Naive thymus-derived CD4-positive, alpha-beta T cell (primary cell): Measurements from ENCODE around the gene SYCE3. TPM values are rescaled to one million over a fixed set of nuclear protein-coding genes. Genes with fewer than 3 reads are reported as not detected.

Experiments used
- ATAC-seq: fragments of 150-1000 bp; cut with Tn5 transposase; 2 replicates; pipeline ENCODE4 v1.10.0; 2021; ENCODE audit warnings: mild to moderate bottlenecking, moderate library complexity
- CTCF ChIA-PET: fragments of 350-600 bp; sonication (Branson Sonifier 250); formaldehyde crosslinking; loops from one replicate; lab custom pipeline; 2021; ENCODE audit warnings: antibody characterized with exemption; lab: Charles Lee
- POLR2A ChIA-PET: fragments of 350-600 bp; sonication (Branson Sonifier 250); formaldehyde crosslinking; loops from one replicate; lab custom pipeline; 2021; ENCODE audit warnings: antibody characterized with exemption, inconsistent platforms; lab: Charles Lee
- DNase-seq, 9 donors: peaks; one replicate each; pipeline versions ENCODE4 v3.0.0 to v3.0.0-alpha.2; 2020 to 2022; ENCODE audit warnings: mixed read lengths in 1 of 9
- H3K27ac ChIP-seq: one replicate; pipeline ENCODE4 v1.7.0; 2013; ENCODE audit warnings: mild to moderate bottlenecking, low read depth, low read length, moderate library complexity
- H3K27me3 ChIP-seq, 2 donors: one replicate each; pipeline ENCODE4 v1.7.0; 2013; ENCODE audit warnings: low read length in 2 of 2, mild to moderate bottlenecking in 2 of 2, moderate library complexity in 2 of 2; ENCODE audit not compliant: control insufficient read depth in 2 of 2, insufficient read depth in 2 of 2
- H3K36me3 ChIP-seq, 3 experiments: 1 replicate in 2 of 3; 2 replicates in 1 of 3; pipeline ENCODE4 v1.7.0; 2013; ENCODE audit warnings: low read length in 3 of 3, mild to moderate bottlenecking in 3 of 3, moderate library complexity in 1 of 3; ENCODE audit not compliant: insufficient read depth in 3 of 3, control insufficient read depth in 2 of 3
- H3K4me1 ChIP-seq, 2 donors: one replicate each; pipeline ENCODE4 v1.7.0; 2013; ENCODE audit warnings: low read length in 2 of 2, mild to moderate bottlenecking in 2 of 2, moderate library complexity in 1 of 2; ENCODE audit not compliant: control insufficient read depth in 2 of 2, insufficient read depth in 2 of 2
- H3K4me3 ChIP-seq: 2 replicates; pipeline ENCODE4 v1.7.0; 2013; ENCODE audit warnings: mild to moderate bottlenecking, low read length
- H3K9me3 ChIP-seq, 3 experiments: 1 replicate in 2 of 3; 2 replicates in 1 of 3; pipeline ENCODE4 v1.7.0; 2013; ENCODE audit warnings: low read length in 3 of 3; ENCODE audit not compliant: control insufficient read depth in 2 of 3
- H3K27ac Mint-ChIP-seq, 9 donors: one replicate each; pipeline ENCODE4 v1.8.0; 2020 to 2022; ENCODE audit warnings: mixed read lengths in 9 of 9, mild to moderate bottlenecking in 8 of 9, moderate library complexity in 5 of 9, inconsistent platforms in 2 of 9
- H3K27me3 Mint-ChIP-seq, 5 donors: one replicate each; pipeline ENCODE4 v1.8.0; 2021 to 2022; ENCODE audit warnings: mixed read lengths in 5 of 5, mild to moderate bottlenecking in 1 of 5
- H3K36me3 Mint-ChIP-seq, 5 donors: one replicate each; pipeline ENCODE4 v1.8.0; 2020 to 2022; ENCODE audit warnings: mixed read lengths in 5 of 5, mild to moderate bottlenecking in 3 of 5, inconsistent platforms in 1 of 5
- H3K4me1 Mint-ChIP-seq, 7 donors: one replicate each; pipeline ENCODE4 v1.8.0; 2020 to 2022; ENCODE audit warnings: mixed read lengths in 7 of 7, mild to moderate bottlenecking in 3 of 7, inconsistent platforms in 1 of 7
- H3K4me3 Mint-ChIP-seq, 10 donors: one replicate each; pipeline ENCODE4 v1.8.0; 2020 to 2022; ENCODE audit warnings: mild to moderate bottlenecking in 10 of 10, mixed read lengths in 10 of 10, moderate library complexity in 6 of 10, inconsistent platforms in 2 of 10
- H3K9me3 Mint-ChIP-seq, 11 donors: one replicate each; pipeline ENCODE4 v1.8.0; 2020 to 2022; ENCODE audit warnings: mixed read lengths in 11 of 11, mild to moderate bottlenecking in 4 of 11, inconsistent platforms in 1 of 11, moderate library complexity in 1 of 11
- intact Hi-C, 2 donors: fragments of 100-400 bp; cut with micrococcal nuclease; formaldehyde crosslinking; loops; one replicate each; pipeline ENCODE4 v1.15.1; 2023
- polyA plus RNA-seq, 2 donors: library from polyadenylated mRNA; unstranded; fragments of 300-500 nt; fragmentation: Illumina TruSeq; gene quantifications; one replicate each; pipeline ENCODE4 v1.2.3, GENCODE V29; 2021
- total RNA-seq, 6 experiments: library from RNA in 5 of 6; stranded (reverse) in 5 of 6; gene quantifications; 1 replicate in 5 of 6; 2 replicates in 1 of 6; pipeline ENCODE4 v1.2.3 and lab custom pipeline; 2021 to 2026

SYCE3 gene
- total and polyA plus RNA-seq, 7 experiments from 2014 or later, result not detected

DNA sequence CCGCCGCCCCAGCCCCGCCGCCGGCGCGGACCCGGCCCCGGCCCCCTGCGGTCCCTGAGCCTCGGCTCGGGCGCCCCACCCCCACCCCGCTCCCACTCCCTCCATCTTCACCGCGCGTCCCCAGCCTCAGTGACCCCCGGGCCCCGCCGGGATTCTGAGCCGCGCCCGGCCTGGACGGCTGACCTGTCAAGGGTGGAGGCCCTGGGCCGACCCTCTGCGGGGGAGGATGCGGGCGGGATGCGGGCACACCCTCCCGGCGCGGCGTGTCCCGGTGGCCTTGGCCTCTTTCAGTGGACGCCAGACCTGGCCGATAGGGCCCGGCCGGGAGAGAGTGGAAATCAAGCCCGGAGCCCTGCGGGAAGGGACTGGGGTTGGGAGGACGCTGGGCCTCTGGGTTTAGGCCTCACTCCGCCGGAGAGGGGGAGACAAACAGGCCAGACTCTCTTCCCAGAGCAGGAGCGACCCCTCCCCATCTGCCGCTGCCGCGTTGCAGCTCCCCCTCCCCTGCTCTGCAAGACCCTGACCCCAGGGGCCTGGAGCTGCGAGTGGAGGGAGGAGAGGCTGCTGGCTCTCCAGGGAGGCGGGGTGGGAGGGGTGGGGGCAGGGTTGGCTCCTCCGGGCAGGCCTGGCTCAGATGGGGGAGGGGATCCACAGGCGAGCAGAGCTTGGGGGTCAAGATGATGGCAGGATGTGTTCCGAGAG lies 38.4 kb upstream of the SYCE3 start:
- intact Hi-C loops, result loop anchor here in 1 of 2 donors (1.0 kb wide), 2 partner anchors 18 to 39 kb away; partner anchors contain the start of gene SYCE3
- no peak for ATAC-seq
- Mint-ChIP-seq H3K4me1 (peaks cover 6 to 18% (median 12%) of the 10 kb centered on the region in 7 donors), H3K27ac (peak overlapping the region in 1 of 9 donors; percentile 67), H3K4me3 (peak overlapping the region in 9 of 10 donors; percentile 63 to 89 (median 78)), H3K36me3 (peaks cover 4 to 24% (median 14%) of the 10 kb centered on the region in 5 donors), H3K27me3 (peaks cover 27 to 59% (median 29%) of the 10 kb centered on the region in 5 donors), H3K9me3 (peaks cover 0 to 6% (median 0%) of the 10 kb centered on the region in 11 donors)
- Histone ChIP-seq H3K4me3 (no peak overlapping the region), H3K27me3 (peaks cover 5 to 6% of the 10 kb centered on the region in 2 donors), H3K4me1 (peaks cover 0 to 4% of the 10 kb centered on the region in 2 donors), H3K27ac (no peak overlapping the region), H3K9me3 (no peaks in the 10 kb centered on the region), H3K36me3 (no peaks in the 10 kb centered on the region)
- no peak for DNase-seq
- POLR2A ChIA-PET, result interaction anchor here (1.1 kb wide), 1 partner anchor 35 kb away, joined by 3 read pairs; no protein-coding TSS in a partner anchor
- CTCF ChIA-PET, result no interaction called here

DNA sequence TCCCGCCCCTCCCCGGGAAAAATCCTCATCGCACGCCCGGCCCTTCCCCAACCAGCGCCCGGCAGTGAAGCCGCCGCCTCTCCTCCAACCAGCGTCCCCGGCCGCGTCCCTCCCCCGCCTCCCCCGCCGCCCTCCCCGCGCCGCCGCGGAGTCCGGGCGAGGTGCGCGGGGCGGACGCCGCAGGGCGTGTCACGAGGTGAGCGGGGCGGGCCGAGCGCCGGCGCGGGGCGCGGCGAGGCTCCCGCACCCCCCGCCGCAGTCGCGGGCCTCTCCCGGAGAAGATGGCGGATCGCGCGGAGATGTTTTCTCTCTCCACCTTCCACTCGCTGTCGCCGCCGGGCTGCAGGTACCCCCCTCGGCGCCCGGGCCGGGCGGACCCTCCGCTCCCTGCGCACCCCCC lies 37.8 kb upstream of the SYCE3 start, which contains the start of gene MAPK8IP2:
Gene MAPK8IP2 (plus strand): TSS at position 256 of the 400 bp plus-strand sequence. CDS start 26 bp downstream, at position 282.
- H3K4me3 ChIP-seq, result no peak within 1 kb of the TSS
- DNase-seq, result no peak
- H3K4me1 ChIP-seq, result peaks cover 0 to 4% of the 10 kb centered on the region in 2 donors
- H3K27ac ChIP-seq, result no peak within 1 kb of the TSS
- ATAC-seq, result peak; percentile 41
- peaks cover 0 to 6% (median 0%) of the 10 kb centered on the region in 11 donors for H3K9me3 Mint-ChIP-seq
- H3K4me1 Mint-ChIP-seq, result peaks cover 6 to 18% (median 12%) of the 10 kb centered on the region in 7 donors
- peak within 1 kb of the TSS in 1 of 9 donors; percentile 67 for H3K27ac Mint-ChIP-seq
- ChIA-PET POLR2A (interaction anchor here (1.0 kb wide), 1 partner anchor 19 kb away, joined by 3 read pairs; no protein-coding TSS in a partner anchor), CTCF (no interaction called here)
- peaks cover 23 to 56% (median 28%) of the 10 kb centered on the region in 5 donors for H3K27me3 Mint-ChIP-seq
- peaks cover 5 to 6% of the 10 kb centered on the region in 2 donors for H3K27me3 ChIP-seq
- H3K36me3 Mint-ChIP-seq, result peaks cover 4 to 24% (median 14%) of the 10 kb centered on the region in 5 donors
- intact Hi-C loops, result loop anchor here in 1 of 2 donors (1.0 kb wide), 2 partner anchors 17 to 38 kb away; partner anchors contain the start of gene SYCE3
- no peaks in the 10 kb centered on the region for H3K36me3 ChIP-seq
- no peaks in the 10 kb centered on the region for H3K9me3 ChIP-seq
- peak within 1 kb of the TSS; percentile 63 to 89 (median 78) for H3K4me3 Mint-ChIP-seq

DNA sequence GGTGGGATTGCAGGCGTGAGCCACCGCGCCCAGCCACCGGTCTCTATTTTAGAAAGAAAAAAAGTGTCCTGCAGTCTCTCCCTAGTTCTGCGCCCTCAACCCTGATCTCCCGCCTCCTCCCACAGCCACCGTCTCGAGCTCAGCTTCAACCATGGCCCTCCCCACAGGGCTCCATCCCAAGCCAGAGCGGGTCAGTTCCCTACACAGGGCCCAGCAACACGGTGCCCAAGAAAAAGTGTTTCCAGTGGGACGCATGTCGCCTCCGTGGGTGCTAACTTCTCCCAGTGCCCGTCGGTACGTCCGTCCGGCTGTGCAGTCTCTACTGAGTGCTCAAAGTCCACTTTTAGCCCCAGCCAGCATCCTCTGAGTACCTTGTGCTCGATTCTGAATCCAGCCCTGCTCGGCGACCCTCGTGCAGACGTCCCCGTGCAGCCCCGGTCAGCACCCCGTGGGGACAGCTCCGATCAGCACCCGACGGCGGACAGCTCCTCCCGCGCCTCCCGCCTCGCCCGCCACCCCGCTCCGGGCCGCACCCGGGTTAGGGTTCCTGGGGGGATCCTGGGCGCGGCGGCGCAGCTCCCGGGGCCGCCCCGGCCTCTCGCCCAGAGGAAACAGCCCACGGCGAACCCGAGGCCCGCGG lies 37.2 kb upstream of the SYCE3 start:
- intact Hi-C loops, result loop anchor here in 1 of 2 donors (1.0 kb wide), 2 partner anchors 17 to 38 kb away; partner anchors contain the start of gene SYCE3
- ChIA-PET POLR2A (interaction anchor here (1.0 kb wide), 2 partner anchors 18 to 20 kb away, joined by 3 read pairs; no protein-coding TSS in a partner anchor), CTCF (no interaction called here)
- no peak overlapping the region for H3K4me3 ChIP-seq
- no peaks in the 10 kb centered on the region for H3K9me3 ChIP-seq
- no peaks in the 10 kb centered on the region for H3K36me3 ChIP-seq
- Mint-ChIP-seq H3K9me3 (peaks cover 0 to 6% (median 0%) of the 10 kb centered on the region in 11 donors), H3K27me3 (peaks cover 19 to 51% (median 28%) of the 10 kb centered on the region in 5 donors), H3K4me1 (peaks cover 6 to 18% (median 12%) of the 10 kb centered on the region in 7 donors), H3K36me3 (peaks cover 4 to 24% (median 14%) of the 10 kb centered on the region in 5 donors), H3K4me3 (peak overlapping the region; percentile 19 to 79 (median 54)), H3K27ac (no peak overlapping the region)
- no peak overlapping the region for H3K27ac ChIP-seq
- DNase-seq, result peak; percentile 43 to 81 (median 66)
- H3K4me1 ChIP-seq, result peaks cover 0 to 4% of the 10 kb centered on the region in 2 donors
- peak; percentile 89 for ATAC-seq
- H3K27me3 ChIP-seq, result peaks cover 5 to 6% of the 10 kb centered on the region in 2 donors

DNA sequence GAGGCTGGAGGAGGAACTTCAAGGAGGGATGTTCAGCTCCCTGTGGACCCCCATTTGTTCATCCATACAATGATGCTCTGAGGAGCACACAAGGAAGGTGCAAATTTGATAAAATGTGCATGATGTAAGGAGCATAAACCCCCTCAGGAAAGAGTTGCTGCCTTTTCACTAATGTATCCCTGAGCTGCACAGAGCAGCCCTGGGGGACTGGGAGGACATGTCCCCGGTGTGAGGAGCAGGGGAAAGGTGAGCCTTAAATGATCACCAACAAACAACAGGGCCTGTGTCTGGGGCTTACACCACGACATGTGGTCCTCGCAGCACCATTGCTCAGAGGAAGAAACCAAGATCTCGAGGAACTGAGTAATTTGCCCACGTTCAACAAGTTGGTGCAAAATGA lies 34.4 kb upstream of the SYCE3 start:
- Mint-ChIP-seq H3K27ac (no peak overlapping the region), H3K4me3 (peak overlapping the region in 1 of 10 donors; percentile 19), H3K4me1 (peaks cover 4 to 12% (median 6%) of the 10 kb centered on the region in 7 donors), H3K9me3 (peaks cover 0 to 3% (median 0%) of the 10 kb centered on the region in 11 donors), H3K36me3 (peaks cover 4 to 25% (median 14%) of the 10 kb centered on the region in 5 donors), H3K27me3 (peaks cover 7 to 40% (median 15%) of the 10 kb centered on the region in 5 donors)
- Histone ChIP-seq H3K27ac (no peak overlapping the region), H3K4me3 (no peak overlapping the region), H3K36me3 (no peaks in the 10 kb centered on the region), H3K9me3 (no peaks in the 10 kb centered on the region), H3K27me3 (peaks cover 3 to 5% of the 10 kb centered on the region in 2 donors), H3K4me1 (peaks cover 0 to 4% of the 10 kb centered on the region in 2 donors)
- intact Hi-C loops, result no loop called here
- POLR2A ChIA-PET, result no interaction called here
- CTCF ChIA-PET, result no interaction called here
- ATAC-seq, result no peak
- DNase-seq, result no peak

DNA sequence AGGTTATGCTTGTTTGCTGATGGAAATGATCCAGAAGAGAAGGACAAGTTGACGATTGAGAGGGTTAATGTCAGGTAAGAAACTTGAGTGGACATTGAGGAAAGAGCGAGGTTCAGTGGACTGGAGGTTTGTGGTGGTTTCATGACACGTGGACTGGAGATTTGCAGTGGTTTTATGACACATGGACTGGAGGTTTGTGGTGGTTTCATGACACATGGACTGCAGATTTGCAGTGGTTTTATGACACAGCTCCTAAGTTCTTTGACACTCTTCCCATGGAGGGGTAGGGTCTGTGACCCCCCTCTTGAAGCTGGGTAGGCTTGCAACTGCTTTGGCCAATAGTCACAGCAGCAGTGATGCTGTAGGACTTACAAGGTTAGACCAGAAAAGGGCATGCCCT lies 32.5 kb upstream of the SYCE3 start:
- Histone ChIP-seq H3K27me3 (peaks cover 3 to 5% of the 10 kb centered on the region in 2 donors), H3K27ac (no peak overlapping the region), H3K9me3 (no peaks in the 10 kb centered on the region), H3K36me3 (no peaks in the 10 kb centered on the region), H3K4me3 (no peak overlapping the region), H3K4me1 (peaks cover 0 to 4% of the 10 kb centered on the region in 2 donors)
- POLR2A ChIA-PET, result interaction anchor here (1.0 kb wide), 1 partner anchor 12 kb away, joined by 3 read pairs; no protein-coding TSS in a partner anchor
- Mint-ChIP-seq H3K27me3 (peaks cover 0 to 39% (median 6%) of the 10 kb centered on the region in 5 donors), H3K9me3 (peaks cover 0 to 3% (median 0%) of the 10 kb centered on the region in 11 donors), H3K27ac (no peak overlapping the region), H3K4me1 (peaks cover 0 to 5% (median 3%) of the 10 kb centered on the region in 7 donors), H3K36me3 (peaks cover 1 to 33% (median 14%) of the 10 kb centered on the region in 5 donors), H3K4me3 (no peak overlapping the region)
- ATAC-seq, result no peak
- CTCF ChIA-PET, result no interaction called here
- intact Hi-C loops, result no loop called here
- DNase-seq, result no peak

DNA sequence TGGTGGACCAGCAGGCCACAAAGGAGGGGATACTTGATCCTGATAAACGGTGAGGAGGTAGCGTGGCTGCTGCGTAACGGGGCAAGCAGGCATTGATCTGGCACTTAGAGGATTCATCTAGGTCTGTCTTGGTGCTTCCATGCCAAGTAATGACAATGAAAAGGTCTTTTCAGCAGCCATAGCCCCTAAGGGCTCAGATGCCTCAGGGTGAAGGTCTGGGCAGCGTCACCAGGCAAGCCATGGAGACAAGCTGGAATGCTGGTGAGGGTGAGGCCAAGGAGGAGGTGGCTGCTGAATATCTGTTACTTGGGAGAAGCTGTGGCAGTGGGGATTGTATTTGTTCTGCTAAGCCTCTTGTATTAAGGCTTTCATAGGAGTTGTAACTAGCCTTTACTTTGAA lies 24.7 kb upstream of the SYCE3 start:
- intact Hi-C loops, result loop anchor here in 1 of 2 donors (10.0 kb wide), 1 partner anchor 313 kb away; the partner anchor contains the start of gene MAPK11
- Histone ChIP-seq H3K9me3 (no peaks in the 10 kb centered on the region), H3K27ac (no peak overlapping the region), H3K27me3 (no peaks in the 10 kb centered on the region), H3K36me3 (peaks cover 0 to 2% (median 0%) of the 10 kb centered on the region in 3 experiments), H3K4me1 (peaks cover 7 to 8% of the 10 kb centered on the region in 2 donors), H3K4me3 (no peak overlapping the region)
- Mint-ChIP-seq H3K36me3 (peaks cover 0 to 12% (median 2%) of the 10 kb centered on the region in 5 donors), H3K27ac (no peak overlapping the region), H3K9me3 (peaks cover 0 to 3% (median 0%) of the 10 kb centered on the region in 11 donors), H3K4me1 (peaks cover 0 to 16% (median 8%) of the 10 kb centered on the region in 7 donors), H3K27me3 (peaks cover 0 to 20% (median 0%) of the 10 kb centered on the region in 5 donors), H3K4me3 (no peak overlapping the region)
- ATAC-seq (no peak), DNase-seq (no peak)
- POLR2A ChIA-PET, result interaction anchor here (1.1 to 1.9 kb wide), 3 partner anchors 24 to 62 kb away, joined by 3 to 5 read pairs (median 4); partner anchors contain the start of genes SCO2 and SYCE3
- CTCF ChIA-PET, result interaction anchor here (1.4 kb wide), 1 partner anchor 62 kb away, joined by 3 read pairs; the partner anchor contains the start of gene SCO2
